AG04449 (cell line): ENCODE measurements around the gene RAI14.

Experiments used
- CTCF ChIA-PET: fragments of 350-600 bp; formaldehyde crosslinking; extraction: SDS; loops from one replicate; lab custom pipeline; 2021; ENCODE audit warnings: antibody characterized with exemption; lab: Yijun Ruan, JAX
- POLR2A ChIA-PET: fragments of 400-600, 350-600 bp; formaldehyde crosslinking; extraction: SDS; loops from one replicate; lab custom pipeline; 2020; ENCODE audit warnings: antibody characterized with exemption, inconsistent platforms; lab: Yijun Ruan, JAX
- DNase-seq: peaks from one replicate; pipeline ENCODE4 v3.0.0-alpha.2; 2010; ENCODE audit warnings: low read depth, low spot score
- H3K4me3 ChIP-seq: 2 replicates; pipeline ENCODE4 v1.5.1; 2011; ENCODE audit warnings: low read depth, mild to moderate bottlenecking, control low read depth, low read length
- TF ChIP-seq, protein P1 (sequence below): IDR thresholded peaks from one replicate; pipeline ENCODE4 v1.5.1; 2011; ENCODE audit warnings: mild to moderate bottlenecking, moderate library complexity, low read length, control low read depth, inconsistent platforms; ENCODE audit not compliant: insufficient read depth; ENCODE audit errors: missing control alignments

Gene RAI14

DNA sequence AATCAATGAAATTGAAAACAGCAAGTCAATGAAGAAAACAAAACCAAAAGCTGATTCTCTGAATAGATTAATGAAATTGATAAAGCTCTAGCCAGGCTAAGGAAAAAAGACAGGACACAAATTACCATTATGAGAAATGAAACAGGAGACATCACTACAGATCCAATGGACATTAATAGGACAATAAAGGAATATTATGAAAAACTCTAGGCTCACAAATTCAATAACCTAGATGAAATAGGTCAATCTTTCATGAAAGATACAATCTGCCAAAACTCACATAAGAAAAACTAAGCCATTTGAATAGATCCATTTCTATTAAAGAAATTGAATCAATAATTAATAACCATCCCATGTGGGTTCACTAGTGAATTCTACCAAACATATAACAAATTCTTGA, 220.1 kb downstream of the RAI14 start:
- TF ChIP-seq, protein P1, sequence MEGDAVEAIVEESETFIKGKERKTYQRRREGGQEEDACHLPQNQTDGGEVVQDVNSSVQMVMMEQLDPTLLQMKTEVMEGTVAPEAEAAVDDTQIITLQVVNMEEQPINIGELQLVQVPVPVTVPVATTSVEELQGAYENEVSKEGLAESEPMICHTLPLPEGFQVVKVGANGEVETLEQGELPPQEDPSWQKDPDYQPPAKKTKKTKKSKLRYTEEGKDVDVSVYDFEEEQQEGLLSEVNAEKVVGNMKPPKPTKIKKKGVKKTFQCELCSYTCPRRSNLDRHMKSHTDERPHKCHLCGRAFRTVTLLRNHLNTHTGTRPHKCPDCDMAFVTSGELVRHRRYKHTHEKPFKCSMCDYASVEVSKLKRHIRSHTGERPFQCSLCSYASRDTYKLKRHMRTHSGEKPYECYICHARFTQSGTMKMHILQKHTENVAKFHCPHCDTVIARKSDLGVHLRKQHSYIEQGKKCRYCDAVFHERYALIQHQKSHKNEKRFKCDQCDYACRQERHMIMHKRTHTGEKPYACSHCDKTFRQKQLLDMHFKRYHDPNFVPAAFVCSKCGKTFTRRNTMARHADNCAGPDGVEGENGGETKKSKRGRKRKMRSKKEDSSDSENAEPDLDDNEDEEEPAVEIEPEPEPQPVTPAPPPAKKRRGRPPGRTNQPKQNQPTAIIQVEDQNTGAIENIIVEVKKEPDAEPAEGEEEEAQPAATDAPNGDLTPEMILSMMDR, result no peak
- POLR2A ChIA-PET, result no interaction called here
- H3K4me3 ChIP-seq, result no peak overlapping the region
- no peak for DNase-seq
- CTCF ChIA-PET, result no interaction called here

DNA sequence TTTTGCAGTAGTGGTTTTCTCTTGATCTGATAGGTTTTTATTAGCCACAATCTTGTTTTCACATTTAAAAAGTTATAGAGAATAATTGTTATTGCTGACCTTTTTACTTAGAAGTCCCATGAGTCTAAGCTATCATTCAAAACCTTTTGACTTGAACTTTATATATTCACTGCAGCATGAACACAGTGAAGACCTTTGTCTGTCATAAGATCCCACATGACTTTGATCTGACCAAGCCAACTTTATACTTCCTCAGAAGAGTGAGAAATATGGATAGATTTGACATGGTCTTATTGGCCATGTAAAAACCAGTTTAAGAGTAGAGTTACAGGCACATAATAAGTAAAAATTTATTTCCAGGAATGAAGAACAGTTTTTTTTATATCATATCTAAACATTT, 225.1 kb downstream of the RAI14 start:
- POLR2A ChIA-PET, result no interaction called here
- no peak for DNase-seq
- CTCF ChIA-PET, result no interaction called here
- no peak overlapping the region for H3K4me3 ChIP-seq
- TF ChIP-seq, protein P1, result no peak
